Activated T-cell treated with anti-CD3 and anti-CD28 coated beads for 48 hours (primary cell): ENCODE data around the gene LPXN.
A peak's percentile ranks its signal among the peaks of the same experiment; 100 is the strongest.
"Not testable (repeated sequence)": the region's sequence is repeated elsewhere in the genome, so short reads cannot be mapped to it uniquely, and the experiment has no call there.

Experiments used
- DNase-seq: peaks from one replicate; pipeline ENCODE4 v3.0.0-alpha.2; 2020; ENCODE audit warnings: low read depth

LPXN gene

DNA sequence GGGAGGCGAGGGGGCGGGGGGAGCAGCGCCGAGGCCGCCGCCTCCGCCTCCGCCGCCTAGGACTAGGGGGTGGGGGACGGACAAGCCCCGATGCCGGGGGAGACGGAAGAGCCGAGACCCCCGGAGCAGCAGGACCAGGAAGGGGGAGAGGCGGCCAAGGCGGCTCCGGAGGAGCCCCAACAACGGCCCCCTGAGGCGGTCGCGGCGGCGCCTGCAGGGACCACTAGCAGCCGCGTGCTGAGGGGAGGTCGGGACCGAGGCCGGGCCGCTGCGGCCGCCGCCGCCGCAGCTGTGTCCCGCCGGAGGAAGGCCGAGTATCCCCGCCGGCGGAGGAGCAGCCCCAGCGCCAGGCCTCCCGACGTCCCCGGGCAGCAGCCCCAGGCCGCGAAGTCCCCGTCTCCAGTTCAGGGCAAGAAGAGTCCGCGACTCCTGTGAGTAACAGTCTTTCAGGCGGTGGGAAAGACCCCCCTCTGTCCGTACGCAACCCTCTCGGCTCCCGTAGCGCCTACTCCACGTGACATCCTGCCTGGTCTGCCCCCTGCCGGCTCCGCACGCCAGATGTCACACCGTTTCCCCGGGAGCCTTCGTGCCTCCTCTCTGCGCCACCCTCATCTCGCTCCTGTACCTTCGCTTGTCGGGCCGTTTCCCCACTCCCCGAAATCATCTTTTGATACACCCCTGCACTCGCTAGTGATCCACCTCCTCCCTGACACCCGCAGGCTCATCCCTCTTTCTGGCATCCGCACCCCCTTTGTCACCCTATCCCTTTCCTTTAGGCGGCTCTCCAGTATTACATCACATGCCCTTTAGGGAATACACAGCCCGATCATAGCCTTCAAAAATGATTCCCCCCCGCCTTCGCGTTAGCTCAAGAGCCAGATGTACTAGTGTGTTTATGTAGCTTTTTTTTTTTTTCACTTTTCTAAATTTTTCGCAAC is 3.8 kb upstream of the LPXN start:
- DNase-seq = peak; percentile 87

- DNase-seq = peak; percentile 94
Observed at GRCh38 chr11:58578635-58579191, 3.1 kb upstream of the LPXN start, which contains the start of gene ZFP91. ZFP91 (plus strand) TSS chr11:58579063; CDS start chr11:58579282, 219 bp downstream.

DNA sequence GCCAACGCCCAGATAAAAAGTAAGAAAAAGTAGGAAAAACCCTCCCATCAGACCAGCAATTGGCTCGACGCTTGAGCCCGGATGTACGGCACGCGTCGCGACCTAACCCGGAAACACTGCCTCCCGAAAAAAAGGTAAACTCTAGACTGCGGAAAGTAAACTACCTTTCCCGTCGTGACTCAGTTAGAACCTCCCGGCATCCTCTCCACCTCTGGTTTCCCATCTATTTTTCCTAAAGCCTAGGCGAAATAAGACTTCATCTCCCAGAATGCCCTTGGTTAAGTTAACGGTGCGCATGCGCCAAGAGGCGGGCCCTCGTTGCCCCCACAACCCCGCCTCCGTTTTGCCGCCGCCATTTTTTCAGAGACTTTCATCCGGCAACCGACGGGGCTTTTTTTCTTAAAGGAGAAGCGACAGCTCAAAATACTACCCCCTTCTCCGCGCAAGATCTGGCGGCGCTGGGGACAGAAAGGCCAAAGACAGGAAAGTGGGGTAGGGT is 2.5 kb upstream of the LPXN start:
- peak; percentile 84 for DNase-seq

DNA sequence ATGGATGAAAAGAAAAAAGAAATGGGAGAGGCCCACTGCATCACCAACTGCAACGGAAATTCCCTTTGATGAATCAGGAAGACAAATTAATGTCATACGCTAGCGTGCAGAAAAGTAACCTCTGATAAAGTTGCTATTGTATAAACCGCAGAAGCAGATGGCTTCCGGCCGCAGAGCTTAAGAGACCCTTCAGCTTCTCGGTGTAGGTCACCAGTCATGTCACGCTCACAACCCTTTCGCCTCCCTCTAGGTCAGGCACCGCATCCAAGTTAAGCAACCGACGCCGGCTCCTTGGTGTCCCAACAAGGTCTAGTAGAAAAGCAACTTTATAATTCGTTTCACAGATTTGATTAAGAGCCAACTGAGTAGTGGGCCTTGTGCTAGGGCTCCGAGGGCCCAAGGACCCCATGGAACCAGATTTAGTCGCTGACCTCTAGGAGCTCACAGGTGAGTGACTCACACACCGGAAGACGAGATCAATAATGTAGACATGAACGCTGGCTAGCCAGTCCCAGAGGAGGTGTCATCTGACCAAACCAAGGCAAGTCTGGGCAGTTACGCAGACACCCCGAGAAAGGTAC is 2.0 kb upstream of the LPXN start:
- DNase-seq = peak; percentile 65

DNA sequence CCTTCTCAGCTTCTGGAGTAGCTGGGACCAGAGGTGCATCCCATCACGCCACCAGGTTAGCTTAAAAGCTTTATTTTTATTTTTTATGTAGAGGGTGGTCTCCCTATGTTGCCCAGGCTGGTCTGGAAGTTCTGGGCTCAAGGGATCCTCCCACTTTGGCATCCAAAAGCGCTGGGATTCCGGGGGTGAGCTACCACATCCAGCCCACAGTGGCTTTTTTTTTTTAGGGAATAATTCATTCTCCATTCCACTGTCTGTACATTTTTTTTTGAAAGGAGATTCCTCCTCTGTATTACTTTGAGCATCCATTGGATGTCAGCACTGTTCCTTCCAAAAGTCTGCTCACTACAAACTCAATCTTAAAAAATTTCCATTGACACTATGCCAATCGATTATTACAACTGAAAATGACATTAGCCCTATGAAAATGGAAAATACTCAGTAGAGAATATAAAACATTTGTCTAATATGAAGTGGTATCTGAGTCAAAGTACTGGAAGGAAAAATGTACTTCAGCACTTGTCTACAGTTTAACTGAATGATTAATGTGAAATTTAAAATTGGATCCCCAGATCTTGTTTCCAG is 1.3 kb upstream of the LPXN start:
- no peak for DNase-seq

- DNase-seq = no peak
Observed at GRCh38 chr11:58574881-58575280, 775 bp downstream of the LPXN start.

DNA sequence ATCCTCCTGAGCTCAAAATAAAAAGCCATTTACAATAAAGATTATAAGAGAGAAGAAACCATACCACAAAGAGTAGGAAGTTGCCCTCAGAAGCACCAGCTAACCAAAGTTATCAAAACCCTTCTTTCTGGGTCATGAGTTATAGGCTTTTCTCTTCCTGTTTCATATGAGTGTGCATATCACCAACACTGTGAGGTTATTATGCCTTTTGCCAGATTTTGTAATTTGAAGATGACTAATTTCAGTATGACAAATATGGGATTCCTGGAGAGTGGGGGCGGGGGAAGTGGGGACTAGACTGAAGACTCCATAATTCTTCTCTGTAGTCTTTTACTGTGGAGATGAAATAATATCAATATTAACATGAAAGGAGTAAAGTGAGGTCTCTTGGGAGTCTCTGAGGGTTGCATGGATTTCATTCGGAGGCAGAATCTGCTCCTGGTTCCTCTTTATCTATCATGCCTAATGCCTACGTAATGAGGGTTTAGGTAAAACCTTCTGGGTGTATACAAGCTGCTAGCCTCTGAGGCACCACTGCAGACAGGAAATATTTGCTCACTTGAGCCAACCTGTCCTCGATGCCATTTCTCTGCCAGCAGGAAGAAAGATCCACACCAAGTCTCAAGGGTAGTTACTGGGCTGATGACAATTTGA is 2.1 kb downstream of the LPXN start:
- peak; percentile 48 for DNase-seq

DNA sequence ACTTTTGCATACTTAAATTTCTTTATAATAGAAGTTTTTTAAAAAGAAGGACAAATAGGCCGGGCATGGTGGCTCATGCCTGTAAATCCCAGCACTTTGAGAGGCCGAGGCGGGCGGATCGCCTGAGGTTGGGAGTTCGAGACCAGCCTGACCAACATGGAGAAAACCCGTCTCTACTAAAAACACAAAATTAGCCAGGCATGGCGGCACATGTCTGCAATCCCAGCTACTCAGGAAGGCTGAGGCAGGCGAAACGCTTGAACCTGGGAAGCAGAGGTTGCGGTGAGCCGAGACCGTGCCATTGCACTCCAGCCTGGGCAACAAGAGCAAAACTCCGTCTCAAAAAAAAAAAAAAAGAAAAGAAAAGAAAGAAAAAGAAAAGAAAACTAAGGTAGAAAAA is 2.8 kb downstream of the LPXN start:
- not testable (repeated sequence) for DNase-seq

DNA sequence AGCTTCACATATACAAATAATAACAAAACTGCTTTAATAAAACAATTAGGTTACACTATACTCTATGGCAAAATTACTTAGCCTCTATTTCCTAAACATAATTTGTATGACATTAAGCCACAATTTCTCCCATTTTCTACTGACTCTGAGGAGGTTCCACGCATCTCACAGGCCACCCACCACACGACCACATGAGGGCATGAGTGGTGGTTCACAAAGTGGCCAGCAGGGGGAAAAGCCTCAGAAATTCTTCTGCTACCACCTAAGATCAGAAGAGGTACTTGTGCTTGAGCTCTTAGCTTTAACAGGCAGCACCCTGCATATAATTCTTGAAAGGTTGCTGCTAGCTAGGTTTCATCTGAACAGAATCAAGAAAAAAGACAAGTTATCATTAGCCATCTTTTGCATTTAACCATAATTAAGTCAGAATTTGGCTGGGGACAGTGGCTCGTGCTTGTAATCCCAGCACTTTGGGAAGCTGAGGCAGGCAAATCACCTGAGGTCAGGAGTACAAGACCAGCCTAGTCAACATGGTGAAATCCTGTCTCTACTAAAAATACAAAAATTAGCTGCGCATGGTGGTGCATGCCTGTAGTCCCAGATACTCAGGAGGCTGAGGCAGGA is 7.7 kb downstream of the LPXN start:
- peak; percentile 66 for DNase-seq

DNA sequence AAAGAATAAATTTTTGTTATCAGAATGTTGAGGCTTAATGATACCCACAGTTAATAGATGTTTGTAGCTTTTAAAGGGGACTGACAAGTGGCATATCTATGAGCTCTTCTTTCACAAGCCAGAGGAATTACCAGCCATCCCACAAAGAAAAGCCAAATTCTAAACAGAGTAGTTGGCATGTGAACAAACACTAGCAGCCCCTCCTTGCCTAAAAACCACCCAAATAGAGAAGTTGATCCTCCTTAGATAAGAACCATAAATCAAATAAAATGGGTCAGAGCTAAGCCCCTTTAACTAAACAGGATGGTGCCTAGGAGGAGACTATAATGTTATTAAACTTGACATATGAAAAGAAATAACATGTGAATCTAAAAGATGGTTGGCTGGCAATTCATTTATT is 11.4 kb downstream of the LPXN start:
- DNase-seq = no peak

GRCh38 chr11:58562375-58562800 is 13.3 kb downstream of the LPXN start:
- no peak for DNase-seq

DNA sequence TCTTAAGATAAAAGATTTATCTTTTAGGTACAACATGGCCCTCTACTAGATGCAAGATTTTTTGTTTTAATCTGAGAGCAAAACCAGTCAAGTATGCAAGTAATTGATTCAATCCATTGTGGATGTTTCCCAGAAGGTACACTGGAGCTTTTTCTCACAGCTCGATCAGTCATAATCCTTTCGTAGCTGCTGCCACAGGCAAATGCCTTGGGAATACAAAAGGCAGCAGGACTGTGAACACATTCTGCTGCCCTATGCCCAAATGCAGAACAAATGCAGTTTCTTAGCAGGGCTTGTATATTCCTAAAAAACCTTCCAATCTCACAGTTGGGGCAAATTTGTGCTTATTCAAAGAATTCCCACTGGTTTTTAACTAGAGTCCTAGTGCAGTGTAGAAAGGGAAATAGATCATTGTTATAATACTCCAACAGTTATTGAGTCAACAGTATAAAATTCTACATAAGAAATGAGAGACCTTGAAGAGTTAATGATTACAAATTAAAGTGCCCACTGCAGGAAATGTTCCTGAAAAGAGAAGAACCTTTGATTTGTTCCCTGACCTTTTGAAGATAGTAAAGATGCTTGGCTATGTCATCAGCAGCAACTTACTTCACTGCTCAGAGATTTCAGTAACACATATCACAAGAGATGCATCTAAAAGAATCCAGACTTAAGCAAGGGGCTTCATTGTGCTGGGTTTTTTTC is 14.1 kb downstream of the LPXN start:
- DNase-seq = no peak

- DNase-seq = no peak
Observed at GRCh38 chr11:58560842-58561241, 14.8 kb downstream of the LPXN start.

GRCh38 chr11:58549644-58550043 is 26.0 kb downstream of the LPXN start:
- no peak for DNase-seq

- no peak for DNase-seq
Observed at GRCh38 chr11:58546841-58547240, 28.8 kb downstream of the LPXN start.

DNA sequence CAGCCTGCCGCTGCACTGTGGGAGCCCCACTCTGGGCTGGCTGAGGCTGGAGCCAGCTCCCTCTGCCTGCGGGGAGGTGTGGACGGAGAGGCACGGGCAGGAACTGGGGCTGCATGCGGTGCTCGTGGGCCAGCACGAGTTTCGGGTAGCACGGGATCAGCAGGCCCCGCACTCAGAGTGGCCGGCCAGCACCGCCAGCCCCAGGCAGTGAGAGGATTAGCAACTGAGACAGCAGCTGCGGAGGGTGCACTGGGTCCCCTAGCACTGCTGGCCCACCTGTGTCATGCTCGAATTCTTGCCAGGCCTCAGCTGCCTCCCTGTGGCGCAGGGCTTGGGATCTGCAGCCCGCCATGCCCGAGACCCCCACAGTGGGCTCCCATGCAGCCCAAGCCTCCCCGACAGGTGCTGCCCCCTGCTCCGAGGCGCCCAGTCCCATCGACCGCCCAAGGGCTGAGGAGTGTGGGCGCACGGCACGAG is 43.8 kb downstream of the LPXN start:
- no peak for DNase-seq

DNA sequence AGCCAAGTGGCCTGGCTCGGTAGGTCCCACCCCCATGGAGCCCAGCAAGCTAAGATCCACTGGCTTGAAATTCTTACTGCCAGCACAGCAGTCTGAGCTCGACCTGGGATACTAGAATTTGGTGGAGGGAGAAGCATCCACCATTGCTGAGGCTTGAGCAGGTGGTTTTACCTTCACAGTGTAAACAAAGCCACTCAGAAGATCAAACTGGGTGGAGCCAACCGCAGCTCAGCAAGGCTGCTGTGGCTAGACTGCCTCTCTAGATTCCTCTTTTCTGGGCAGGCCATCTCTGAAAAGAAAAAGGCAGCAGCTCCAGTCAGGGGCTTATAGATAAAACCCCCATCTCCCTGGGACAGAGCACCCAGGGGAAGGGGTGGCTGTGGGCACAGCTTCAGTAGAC is 45.4 kb downstream of the LPXN start:
- no peak for DNase-seq

- DNase-seq = no peak
Observed at GRCh38 chr11:58527429-58527828, 48.2 kb downstream of the LPXN start.

DNA sequence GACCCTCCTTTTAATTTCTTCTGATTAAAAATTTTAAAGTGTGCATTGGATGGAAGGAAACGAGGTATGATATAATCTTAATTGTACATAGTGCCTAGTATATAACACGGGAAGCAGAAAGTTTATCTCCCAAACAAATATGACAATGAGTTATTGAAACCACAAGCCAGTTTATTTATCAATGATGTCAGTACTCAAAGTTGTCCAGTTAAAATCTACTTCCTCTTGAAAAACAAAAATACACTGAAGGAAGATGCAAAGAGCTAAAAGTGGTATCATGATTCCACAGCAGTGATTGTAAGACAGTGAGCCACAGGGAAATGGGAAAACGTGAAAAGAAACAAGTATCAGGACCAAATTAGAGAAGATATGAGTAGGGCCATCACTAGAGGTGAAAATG is 48.9 kb downstream of the LPXN start:
- no peak for DNase-seq

DNA sequence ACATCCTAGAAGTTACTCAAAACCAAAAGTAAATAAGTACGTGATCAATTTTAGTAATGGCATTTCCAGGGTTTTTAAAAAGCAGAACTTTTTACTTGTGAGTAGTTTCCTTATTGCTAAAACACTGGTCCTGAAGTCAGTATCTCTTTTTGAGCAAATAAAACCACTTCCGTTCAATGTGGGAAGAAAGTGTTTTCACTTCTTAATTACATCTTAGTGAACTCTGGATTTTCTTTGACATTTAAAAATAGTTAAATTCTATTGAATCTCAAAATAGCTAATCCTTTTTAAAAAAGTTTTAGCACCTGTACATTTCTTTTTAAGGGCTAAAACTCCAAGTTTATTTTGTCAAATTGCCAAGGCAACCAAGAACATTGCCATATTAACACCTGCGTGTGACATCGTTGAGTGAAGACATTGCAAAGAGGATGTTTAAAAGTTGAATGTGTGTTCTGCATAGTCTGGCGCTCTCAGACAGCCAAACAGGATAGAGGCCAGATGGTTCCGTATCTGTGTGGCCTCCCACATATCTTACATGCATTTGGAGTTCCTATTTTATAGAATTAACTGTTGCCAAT is 50.5 kb downstream of the LPXN start:
- DNase-seq = no peak
